HepG2 (cell line): ENCODE results near the gene CDC42EP4. TPM values are rescaled to one million over a fixed set of nuclear protein-coding genes. Genes with fewer than 3 reads are reported as not detected.

Experiments
- ATAC-seq: fragments of 200-7000 bp; cut with Tn5 transposase; 3 replicates; pipeline ENCODE4 v1.9.1; 2020; ENCODE audit warnings: mild to moderate bottlenecking, moderate library complexity
- BruUV-seq: library from RNA; stranded (reverse); fragments of 400-500 nt; replicated peaks from 2 replicates; lab custom pipeline; 2021; lab: Mats Ljungman, UMichigan
- CTCF ChIA-PET: fragments of 300-600 bp; formaldehyde crosslinking; extraction: SDS; loops from one replicate; lab custom pipeline; 2021; ENCODE audit warnings: low total read pairs, inconsistent platforms, low intra/inter-chr PET ratio; lab: Yijun Ruan, JAX
- POLR2A ChIA-PET: fragments of 350-600 bp; sonication (Branson Sonifier 250); formaldehyde crosslinking; loops from one replicate; lab custom pipeline; 2020; ENCODE audit warnings: antibody characterized with exemption, inconsistent platforms; lab: Yijun Ruan, JAX
- DNase-seq: peaks from one replicate; pipeline ENCODE4 v3.0.0-alpha.2; 2015; ENCODE audit warnings: low spot score
- FAIRE-seq: peaks from 3 replicates; lab custom pipeline; 2011; peaks lifted over from hg19 to GRCh38; lab: Jason Lieb, UNC
- H2AFZ ChIP-seq: one replicate; pipeline ENCODE4 v1.6.1; 2011; ENCODE audit warnings: low read length, inconsistent platforms
- H3K27ac ChIP-seq: fragments of 300-600 bp; 3 replicates; pipeline ENCODE4 v1.8.0; 2011; ENCODE audit warnings: mixed run types, mild to moderate bottlenecking, mixed read lengths, low read length, inconsistent platforms; ENCODE audit not compliant: insufficient read depth; ENCODE audit errors: extremely low read length
- H3K27me3 ChIP-seq, 2 experiments: fragments of 200-600 bp in 1 of 2; 2 replicates in 1 of 2; 3 replicates in 1 of 2; pipeline versions ENCODE4 v1.6.0 to v1.8.0; 2011; ENCODE audit warnings: low read length in 2 of 2, mild to moderate bottlenecking in 2 of 2, moderate library complexity in 2 of 2, inconsistent platforms in 1 of 2; ENCODE audit not compliant: insufficient read depth in 2 of 2, control insufficient read depth in 1 of 2
- H3K36me3 ChIP-seq, 2 experiments: fragments of 200-600 bp in 1 of 2; replicated peaks in 1 of 2; 2 replicates in 1 of 2; 3 replicates in 1 of 2; pipeline versions ENCODE4 v1.5.1 to v1.8.0; 2011; ENCODE audit warnings: low read length in 2 of 2, inconsistent platforms in 1 of 2; ENCODE audit not compliant: insufficient read depth in 2 of 2, control insufficient read depth in 1 of 2
- H3K4me1 ChIP-seq: 2 replicates; pipeline ENCODE4 v1.5.1; 2012; ENCODE audit warnings: low read length, inconsistent platforms; ENCODE audit not compliant: insufficient read depth
- H3K4me2 ChIP-seq: 2 replicates; pipeline ENCODE4 v1.6.0; 2011; ENCODE audit warnings: low read depth, low read length, inconsistent platforms
- H3K4me3 ChIP-seq, 3 experiments: fragments of 200-600 bp in 1 of 3; sonication (generic), shearing (Covaris generic) in 1 of 3; replicated peaks in 1 of 3; 2 replicates each; pipeline ENCODE4 v1.5.1; 2011 to 2016; ENCODE audit warnings: low read length in 3 of 3, inconsistent platforms in 2 of 3, low read depth in 2 of 3, mild to moderate bottlenecking in 2 of 3, control low read depth in 1 of 3, mixed read lengths in 1 of 3; ENCODE audit not compliant: insufficient read depth in 1 of 3
- H3K79me2 ChIP-seq: one replicate; pipeline ENCODE4 v1.6.1; 2011; ENCODE audit warnings: low read length, inconsistent platforms; ENCODE audit not compliant: insufficient read depth
- H3K9ac ChIP-seq: 2 replicates; pipeline ENCODE4 v1.6.0; 2011; ENCODE audit warnings: mild to moderate bottlenecking, low read depth, low read length, inconsistent platforms; ENCODE audit not compliant: insufficient read depth
- H3K9me3 ChIP-seq: 2 replicates; pipeline ENCODE4 v1.5.1; 2012; ENCODE audit warnings: mild to moderate bottlenecking, low read length
- H4K20me1 ChIP-seq: 2 replicates; pipeline ENCODE4 v1.6.0; 2011; ENCODE audit warnings: inconsistent platforms, mild to moderate bottlenecking, low read length, moderate library complexity; ENCODE audit not compliant: insufficient read depth
- CHD2 ChIP-seq: IDR thresholded peaks from 2 replicates; pipeline ENCODE4 v1.6.1; 2011; ENCODE audit warnings: low read depth, low read length, improper control_type of control experiment
- HNRNPL ChIP-seq: fragments of 200-400 bp; formaldehyde crosslinking; IDR thresholded peaks from 2 replicates; pipeline ENCODE4 v1.6.1; 2017; ENCODE audit warnings: mild to moderate bottlenecking, low read depth, low read length
- KDM3A ChIP-seq: IDR thresholded peaks from 2 replicates; pipeline ENCODE4 v1.6.1; 2018; ENCODE audit warnings: low read depth, missing compliant biosample characterization
- NRL ChIP-seq: sonication (generic); formaldehyde crosslinking; IDR thresholded peaks from 2 replicates; pipeline ENCODE4 v1.5.0; 2020; ENCODE audit warnings: missing genetic modification reagents, mild to moderate bottlenecking, moderate library complexity, borderline replicate concordance
- ONECUT2 ChIP-seq: sonication (generic); formaldehyde crosslinking; IDR thresholded peaks from 2 replicates; pipeline ENCODE4 v1.4.0; 2020; ENCODE audit warnings: missing genetic modification reagents
- SOX6 ChIP-seq, 2 experiments: fragments of 450-650 bp in 1 of 2; sonication (generic) in 1 of 2; formaldehyde crosslinking in 1 of 2; IDR thresholded peaks; 2 replicates each; pipeline versions ENCODE4 v1.4.0 to v1.6.1; 2017 to 2020; ENCODE audit warnings: antibody characterized with exemption in 1 of 2, mild to moderate bottlenecking in 1 of 2, missing genetic modification reagents in 1 of 2
- SP4 ChIP-seq: sonication (generic); formaldehyde crosslinking; IDR thresholded peaks from 2 replicates; pipeline ENCODE4 v1.8.1; 2023; ENCODE audit warnings: mild to moderate bottlenecking, missing genetic modification reagents
- TEAD3 ChIP-seq: optimal IDR thresholded peaks from 2 replicates; pipeline ENCODE3; 2016; ENCODE audit warnings: borderline replicate concordance
- ZFP36L2 ChIP-seq: sonication (generic); formaldehyde crosslinking; IDR thresholded peaks from 2 replicates; pipeline ENCODE4 v1.4.0; 2020; ENCODE audit warnings: missing genetic modification reagents
- ZNF256 ChIP-seq: sonication (generic); formaldehyde crosslinking; conservative IDR thresholded peaks from 2 replicates; pipeline ENCODE4 v1.4.0; 2020; ENCODE audit warnings: missing genetic modification reagents
- ZNF333 ChIP-seq: sonication (generic); formaldehyde crosslinking; IDR thresholded peaks from 2 replicates; pipeline ENCODE4 v1.4.0; 2020; ENCODE audit warnings: mild to moderate bottlenecking, missing genetic modification reagents, borderline replicate concordance
- ZNF354B ChIP-seq: sonication (generic); formaldehyde crosslinking; IDR thresholded peaks from 2 replicates; pipeline ENCODE4 v1.8.0; 2022; ENCODE audit warnings: mild to moderate bottlenecking, missing genetic modification reagents
- ZNF772 ChIP-seq: sonication (generic); formaldehyde crosslinking; IDR thresholded peaks from 2 replicates; pipeline ENCODE4 v1.5.0; 2020; ENCODE audit warnings: mild to moderate bottlenecking, missing genetic modification reagents
- ZNF883 ChIP-seq: sonication (generic); formaldehyde crosslinking; IDR thresholded peaks from 2 replicates; pipeline ENCODE4 v1.5.1; 2020; ENCODE audit warnings: mild to moderate bottlenecking, missing genetic modification reagents; ENCODE audit errors: not compliant biosample characterization
- WGBS: methylation state at CpG from one replicate; pipeline ENCODE4 v1.1.6; 2017; ENCODE audit warnings: low lambda C conversion rate; 5-methylcytosine and 5-hydroxymethylcytosine counted together
- in situ Hi-C: cut with HindIII; loops from 2 replicates; pipeline ENCODE4 v1.10.0; 2017; ENCODE audit warnings: low pct_unique_long_range_greater_than_20kb; ENCODE audit not compliant: extremely low pct_ligation_motif_present
- intact Hi-C: fragments of 100-400 bp; cut with micrococcal nuclease; formaldehyde crosslinking; loops from one replicate; pipeline ENCODE4 v1.10.0; 2022; ENCODE audit not compliant: unreplicated experiment
- polyA plus RNA-seq, 8 experiments: library from polyadenylated mRNA; depleted of rRNA in 3 of 8; stranded (reverse) in 7 of 8; unstranded in 1 of 8; fragments of >200 nt; fragmentation: Illumina TruSeq in 4 of 8; extraction: Trizol in 4 of 8; gene quantifications; 2 replicates each; pipeline versions ENCODE4 v1.2.1 to v1.2.3, GENCODE V29; 2011 to 2016; ENCODE audit warnings: low read depth in 4 of 8, missing spikeins in 1 of 8, mixed read lengths in 1 of 8; ENCODE audit not compliant: insufficient read depth in 1 of 8
- total RNA-seq, 5 experiments: library from RNA; depleted of rRNA; stranded (reverse); fragments of >200 nt; fragmentation: Illumina TruSeq; extraction: Trizol; gene quantifications; 2 replicates each; pipeline ENCODE4 v1.2.3, GENCODE V29; 2016; ENCODE audit warnings: low read depth in 1 of 5
- TF ChIP-seq, protein P1 (sequence below): sonication (generic); formaldehyde crosslinking; IDR thresholded peaks from 2 replicates; pipeline ENCODE4 v1.8.1; 2023; ENCODE audit warnings: mild to moderate bottlenecking, missing genetic modification reagents
- TF ChIP-seq, protein P2 (sequence below): sonication (generic); formaldehyde crosslinking; IDR thresholded peaks from 2 replicates; pipeline ENCODE4 v1.4.0; 2020; ENCODE audit warnings: mild to moderate bottlenecking, low read depth, missing genetic modification reagents

The CDC42EP4 gene
- total and polyA plus RNA-seq, 2 of the 13 experiments (the other 11 are each of a cell fraction or from before 2014, with no cell fraction given), result 19.0 to 54.0 TPM

DNA sequence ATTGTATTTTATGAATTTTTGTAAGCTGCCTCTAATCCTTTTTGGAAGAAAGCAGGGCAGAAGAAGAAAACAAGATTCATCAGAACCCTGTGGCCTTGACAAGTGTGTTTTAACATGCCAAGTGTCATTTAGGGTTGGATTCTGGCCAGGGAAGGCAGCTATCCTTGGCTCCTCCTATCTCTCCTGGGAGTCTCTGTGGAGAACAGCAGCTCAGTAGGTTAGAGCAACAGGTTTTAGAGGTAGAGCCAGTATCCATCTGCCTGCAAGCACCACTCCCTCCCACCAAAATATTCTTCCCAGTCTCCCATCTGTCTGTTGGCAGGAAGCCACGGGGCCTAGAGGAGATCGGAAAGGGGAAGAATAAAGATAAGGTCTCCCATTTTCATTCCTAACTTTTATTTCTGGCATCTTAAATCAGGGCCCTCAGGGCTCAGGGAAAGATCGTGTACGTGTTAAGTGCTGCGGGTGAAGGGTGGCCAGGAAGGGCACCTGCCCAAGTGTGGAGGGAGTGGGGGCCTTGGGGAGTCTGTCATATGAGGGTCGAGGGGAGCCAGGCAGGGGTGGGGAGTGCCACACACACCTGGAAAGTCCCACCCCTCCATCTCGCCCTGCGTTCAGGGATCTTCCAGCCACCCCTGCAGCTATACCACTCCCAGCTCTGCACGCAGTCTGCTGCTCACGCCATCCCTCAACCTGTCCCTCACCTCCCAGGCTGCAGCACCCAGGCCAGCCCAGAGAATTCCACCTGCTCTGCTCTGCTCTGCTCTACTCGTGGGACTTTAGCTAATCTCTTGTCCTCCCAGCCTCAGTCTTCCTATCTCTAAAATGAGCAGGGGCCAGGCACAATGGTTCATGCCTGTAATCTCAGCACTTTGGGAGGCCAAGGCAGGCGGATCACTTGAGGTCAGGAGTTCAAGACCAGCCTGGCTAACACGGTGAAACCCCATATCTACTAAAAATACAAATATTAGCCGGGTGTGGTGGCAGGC, 33.0 kb downstream of the CDC42EP4 start (continued):
- TF ChIP-seq ZNF354B (CRISPR knock-in tag) (0 out of 2 replicates have a peak, but pooled peaks have one; percentile 42), SP4 (CRISPR knock-in tag) (no peak; the same call in 1 of the 2 replicates), TEAD3 (CRISPR knock-in tag) (no peak), ZFP36L2 (CRISPR knock-in tag) (no peak), SOX6 (IDR thresholded peaks at IDR 0.05) (no peak), SOX6 (CRISPR knock-in tag; IDR thresholded peaks at IDR 0.05) (peak; percentile 82), NRL (CRISPR knock-in tag) (peak; percentile 29; the same call in 1 of the 2 replicates), ZNF333 (CRISPR knock-in tag) (0 out of 2 replicates have a peak, but pooled peaks have one; percentile 45), CHD2 (no peak), HNRNPL (no peak)

DNA sequence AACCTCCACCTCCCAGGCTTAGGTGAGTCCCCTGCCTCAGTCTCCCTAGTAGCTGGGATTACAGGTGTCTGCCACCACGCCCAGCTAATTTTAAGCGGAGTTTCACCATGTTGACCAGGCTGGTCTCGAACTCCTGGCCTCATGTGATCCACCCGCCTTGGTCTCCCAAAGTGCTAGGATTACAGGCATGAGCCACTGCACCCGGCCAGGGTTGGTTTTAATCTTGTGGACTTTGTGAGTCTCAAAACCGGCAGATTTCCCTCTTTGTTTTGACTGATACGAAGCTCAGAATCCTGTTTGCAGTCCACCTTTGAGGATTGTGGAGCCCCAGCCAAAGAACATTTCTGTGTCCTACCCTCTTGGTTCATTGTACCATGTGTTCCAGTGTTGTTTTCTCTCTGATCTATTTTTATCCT, 33.7 kb downstream of the CDC42EP4 start:
- ATAC-seq, result peak; percentile 86
- FAIRE-seq, result peak; percentile 66
- Histone ChIP-seq H3K27me3 (no peaks in the 10 kb centered on the region), H3K4me2 (peak overlapping the region; percentile 56), H4K20me1 (no peaks in the 10 kb centered on the region), H2AFZ (no peak overlapping the region), H3K79me2 (no peaks in the 10 kb centered on the region), H3K9me3 (no peaks in the 10 kb centered on the region), H3K36me3 (no peaks in the 10 kb centered on the region), H3K4me1 (peaks cover 55% of the 10 kb centered on the region), H3K9ac (peak overlapping the region; percentile 33; the same call in 1 of the 2 replicates), H3K4me3 (peak overlapping the region in 1 of 3 experiments; percentile 7; a peak in 2 of 6 replicates), H3K27ac (peak overlapping the region; percentile 74)
- DNase-seq, result peak; percentile 96
- in situ Hi-C loops, result loop anchor here (25.0 kb wide), 1 partner anchor 1159 kb away; the partner anchor contains the start of gene GPRC5C
- ChIA-PET CTCF (no interaction called here), POLR2A (interaction anchor here (1.6 to 2.6 kb wide), 4 partner anchors 10 to 32 kb away, joined by 10 to 32 read pairs (median 22); partner anchors contain the start of gene CPSF4L)
- intact Hi-C loops, result loop anchor here (1.0 kb wide), 1 partner anchor 33 kb away; no protein-coding TSS in a partner anchor
- BruUV-seq, result no TSS peak
- 10% methylated on average over 7 of the region's 7 CpGs for WGBS
- TF ChIP-seq, protein P1, sequence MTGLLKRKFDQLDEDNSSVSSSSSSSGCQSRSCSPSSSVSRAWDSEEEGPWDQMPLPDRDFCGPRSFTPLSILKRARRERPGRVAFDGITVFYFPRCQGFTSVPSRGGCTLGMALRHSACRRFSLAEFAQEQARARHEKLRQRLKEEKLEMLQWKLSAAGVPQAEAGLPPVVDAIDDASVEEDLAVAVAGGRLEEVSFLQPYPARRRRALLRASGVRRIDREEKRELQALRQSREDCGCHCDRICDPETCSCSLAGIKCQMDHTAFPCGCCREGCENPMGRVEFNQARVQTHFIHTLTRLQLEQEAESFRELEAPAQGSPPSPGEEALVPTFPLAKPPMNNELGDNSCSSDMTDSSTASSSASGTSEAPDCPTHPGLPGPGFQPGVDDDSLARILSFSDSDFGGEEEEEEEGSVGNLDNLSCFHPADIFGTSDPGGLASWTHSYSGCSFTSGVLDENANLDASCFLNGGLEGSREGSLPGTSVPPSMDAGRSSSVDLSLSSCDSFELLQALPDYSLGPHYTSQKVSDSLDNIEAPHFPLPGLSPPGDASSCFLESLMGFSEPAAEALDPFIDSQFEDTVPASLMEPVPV (CRISPR knock-in tag), result no peak
- TF ChIP-seq, protein P2, sequence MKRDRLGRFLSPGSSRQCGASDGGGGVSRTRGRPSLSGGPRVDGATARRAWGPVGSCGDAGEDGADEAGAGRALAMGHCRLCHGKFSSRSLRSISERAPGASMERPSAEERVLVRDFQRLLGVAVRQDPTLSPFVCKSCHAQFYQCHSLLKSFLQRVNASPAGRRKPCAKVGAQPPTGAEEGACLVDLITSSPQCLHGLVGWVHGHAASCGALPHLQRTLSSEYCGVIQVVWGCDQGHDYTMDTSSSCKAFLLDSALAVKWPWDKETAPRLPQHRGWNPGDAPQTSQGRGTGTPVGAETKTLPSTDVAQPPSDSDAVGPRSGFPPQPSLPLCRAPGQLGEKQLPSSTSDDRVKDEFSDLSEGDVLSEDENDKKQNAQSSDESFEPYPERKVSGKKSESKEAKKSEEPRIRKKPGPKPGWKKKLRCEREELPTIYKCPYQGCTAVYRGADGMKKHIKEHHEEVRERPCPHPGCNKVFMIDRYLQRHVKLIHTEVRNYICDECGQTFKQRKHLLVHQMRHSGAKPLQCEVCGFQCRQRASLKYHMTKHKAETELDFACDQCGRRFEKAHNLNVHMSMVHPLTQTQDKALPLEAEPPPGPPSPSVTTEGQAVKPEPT, result no peak
- TF ChIP-seq ZNF883 (CRISPR knock-in tag) (no peak), ZNF256 (CRISPR knock-in tag) (no peak), ONECUT2 (CRISPR knock-in tag) (no peak), ZNF772 (CRISPR knock-in tag) (peak; percentile 64; the same call in 1 of the 2 replicates), KDM3A (CRISPR knock-in tag) (no peak; the same call in 1 of the 2 replicates)
